Measurements from ENCODE around the gene CELA2B. TPM values are rescaled to one million over a fixed set of nuclear protein-coding genes. Genes with fewer than 3 reads are reported as not detected.
A peak's percentile ranks its signal among the peaks of the same experiment; 100 is the strongest.
"Not testable (repeated sequence)": the region's sequence is repeated elsewhere in the genome, so short reads cannot be mapped to it uniquely, and the experiment has no call there.

The CELA2B gene
- total and polyA plus RNA-seq, 10 of the 15 experiments (the other 5 are each of a cell fraction or from before 2014, with no cell fraction given) = not detected

- Histone ChIP-seq H3K4me1 (ENCODE audit: control insufficient read depth, insufficient read depth, low read length) (no peaks in the 10 kb centered on the region), H3K9me3 (replicated peaks; ENCODE audit: control insufficient read depth, insufficient read depth, low read length) (no peaks in the 10 kb centered on the region), H3K36me3 (ENCODE audit: control insufficient read depth in 2 of 2, insufficient read depth in 2 of 2, low read length in 1 of 2) (no peaks in the 10 kb centered on the region), H2AFZ (ENCODE audit: control insufficient read depth, low read depth, low read length) (no peak overlapping the region), H3K4me2 (ENCODE audit: control insufficient read depth, insufficient read depth) (no peak overlapping the region), H3K27me3 (replicated peaks in 1 of 2; ENCODE audit: control insufficient read depth in 2 of 2, insufficient read depth in 2 of 2, low read length in 1 of 2) (no peaks in the 10 kb centered on the region), H4K20me1 (ENCODE audit: control insufficient read depth, insufficient read depth) (no peaks in the 10 kb centered on the region), H3K9ac (ENCODE audit: control insufficient read depth, insufficient read depth, low read length) (no peak overlapping the region), H3K27ac (ENCODE audit: control insufficient read depth, insufficient read depth) (no peak overlapping the region), H3K4me3 (no peak overlapping the region), H3K79me2 (ENCODE audit: control insufficient read depth, insufficient read depth, low read length) (no peaks in the 10 kb centered on the region)
- no TSS peak for BruUV-seq (replicated peaks)
- intact Hi-C loops (cut with micrococcal nuclease; ENCODE audit: unreplicated experiment) (no loop called here), in situ Hi-C loops (cut with MboI) (no loop called here)
- peak; percentile 7 for DNase-seq (ENCODE audit: low read depth, low spot score)
- FAIRE-seq = no peak
- peak; percentile 64; the same call in 1 of the 2 replicates for TF ChIP-seq SPI1 (IDR thresholded peaks at IDR 0.05; ENCODE audit: borderline replicate concordance, insufficient read depth, low read depth, low read length)
- no peak for TF ChIP-seq SMAD5 (IDR thresholded peaks at IDR 0.05; ENCODE audit: low read depth)
- TF ChIP-seq IKZF1 (conservative IDR thresholded peaks at IDR 0.05) = 0 out of 2 replicates have a peak, but pooled peaks have one; percentile 22
- TF ChIP-seq SUZ12 (IDR thresholded peaks at IDR 0.05; ENCODE audit: unreplicated experiment) = no peak
- 0 out of 2 replicates have a peak, but pooled peaks have one; percentile 45 for TF ChIP-seq YY1 (IDR thresholded peaks at IDR 0.05; ENCODE audit: low read depth, low read length)
- ChIA-PET CTCF (no interaction called here), RAD21 (ENCODE audit: unreplicated experiment) (no interaction called here), SMC1A (ENCODE audit: uncharacterized antibody, unreplicated experiment) (interaction anchor here (1.3 kb wide), 1 partner anchor 46 kb away, joined by 3 read pairs; no protein-coding TSS in a partner anchor), POLR2A (no interaction called here)
- peak; percentile 73 for ATAC-seq
- WGBS (ENCODE audit: insufficient coverage, insufficient replicate concordance, low lambda C conversion rate, missing lambda C conversion rate) = 41% methylated on average over 6 of the region's 6 CpGs
Measured at GRCh38 chr1:15485636-15486035, 9.7 kb downstream of the CELA2B start.

GRCh38 chr1:15486844-15487610 is 11.1 kb downstream of the CELA2B start:
- H3K27ac ChIP-seq (ENCODE audit: control insufficient read depth, insufficient read depth); H3K36me3 ChIP-seq (ENCODE audit: control insufficient read depth in 2 of 2, insufficient read depth in 2 of 2, low read length in 1 of 2); intact Hi-C loops (cut with micrococcal nuclease; ENCODE audit: unreplicated experiment); H3K4me1 ChIP-seq (ENCODE audit: control insufficient read depth, insufficient read depth, low read length); DNase-seq (ENCODE audit: low read depth, low spot score); H2AFZ ChIP-seq (ENCODE audit: control insufficient read depth, low read depth, low read length); BruUV-seq (replicated peaks); H3K9me3 ChIP-seq (replicated peaks; ENCODE audit: control insufficient read depth, insufficient read depth, low read length); ATAC-seq; in situ Hi-C loops (cut with MboI); H3K79me2 ChIP-seq (ENCODE audit: control insufficient read depth, insufficient read depth, low read length); H3K27me3 ChIP-seq (replicated peaks in 1 of 2; ENCODE audit: control insufficient read depth in 2 of 2, insufficient read depth in 2 of 2, low read length in 1 of 2); POLR2A ChIA-PET; H4K20me1 ChIP-seq (ENCODE audit: control insufficient read depth, insufficient read depth); H3K9ac ChIP-seq (ENCODE audit: control insufficient read depth, insufficient read depth, low read length); FAIRE-seq; RAD21 ChIA-PET (ENCODE audit: unreplicated experiment); H3K4me3 ChIP-seq; H3K4me2 ChIP-seq (ENCODE audit: control insufficient read depth, insufficient read depth): not testable (repeated sequence)
- 85% methylated on average over 17 of the region's 17 CpGs for WGBS (ENCODE audit: insufficient coverage, insufficient replicate concordance, low lambda C conversion rate, missing lambda C conversion rate)
- ChIA-PET CTCF (interaction anchor here (1.7 kb wide), 1 partner anchor 13 kb away, joined by 4 read pairs; no protein-coding TSS in a partner anchor), SMC1A (ENCODE audit: uncharacterized antibody, unreplicated experiment) (interaction anchor here (1.5 kb wide), 1 partner anchor 8 kb away, joined by 3 read pairs; no protein-coding TSS in a partner anchor)

All from GM12878 (cell line).